Renal pelvis (tissue), 4 donors: Measurements from ENCODE around the gene LINC01488. TPM values are rescaled to one million over a fixed set of nuclear protein-coding genes. Genes with fewer than 3 reads are reported as not detected.

ENCODE experiments used
- DNase-seq: peaks from one replicate; pipeline ENCODE4 v3.0.0-alpha.2; 2013
- polyA plus RNA-seq, 3 donors: library from polyadenylated mRNA; unstranded; fragments of 120-200 nt; gene quantifications; one replicate each; pipeline ENCODE4 v1.2.1, GENCODE V29; 2013; ENCODE audit not compliant: insufficient read length in 3 of 3

Gene LINC01488
- polyA plus RNA-seq, 3 donors, result 0.04 TPM; not detected in 2

GRCh38 chr11:69509846-69510390 is 28.5 kb downstream of the LINC01488 start:
- DNase-seq, result no peak

- no peak for DNase-seq
These were observed 29.3 kb downstream of the LINC01488 start for GRCh38 chr11:69510471-69511357.

GRCh38 chr11:69511358-69512055 is 30.0 kb downstream of the LINC01488 start:
- DNase-seq, result no peak

- DNase-seq, result no peak
These were observed 30.7 kb downstream of the LINC01488 start for GRCh38 chr11:69512136-69512535.

GRCh38 chr11:69512790-69513189 is 31.3 kb downstream of the LINC01488 start:
- no peak for DNase-seq

GRCh38 chr11:69513196-69513595 is 31.7 kb downstream of the LINC01488 start:
- DNase-seq, result no peak

GRCh38 chr11:69513663-69514224 is 32.3 kb downstream of the LINC01488 start:
- DNase-seq, result no peak

- DNase-seq, result no peak
These were observed 33.3 kb downstream of the LINC01488 start for GRCh38 chr11:69514771-69515170.

GRCh38 chr11:69515271-69516245 is 34.1 kb downstream of the LINC01488 start:
- DNase-seq, result no peak

GRCh38 chr11:69516526-69516925 is 35.1 kb downstream of the LINC01488 start:
- no peak for DNase-seq

GRCh38 chr11:69518081-69518950 is 36.9 kb downstream of the LINC01488 start:
- no peak for DNase-seq

- DNase-seq, result no peak
These were observed 38.9 kb downstream of the LINC01488 start for GRCh38 chr11:69520186-69520916.

- DNase-seq, result no peak
These were observed 40.0 kb downstream of the LINC01488 start for GRCh38 chr11:69521457-69521856.

GRCh38 chr11:69523453-69523852 is 42.0 kb downstream of the LINC01488 start:
- DNase-seq, result no peak

- peak; percentile 45 for DNase-seq
These were observed 42.9 kb downstream of the LINC01488 start for GRCh38 chr11:69524291-69524882.

GRCh38 chr11:69524991-69525411 is 43.5 kb downstream of the LINC01488 start:
- DNase-seq, result no peak

- DNase-seq, result no peak
These were observed 44.3 kb downstream of the LINC01488 start for GRCh38 chr11:69525516-69526452.

- no peak for DNase-seq
These were observed 45.0 kb downstream of the LINC01488 start for GRCh38 chr11:69526453-69526810.
